Endothelial cell of umbilical vein (primary cell): ENCODE measurements around the gene LAMC3. TPM values are rescaled to one million over a fixed set of nuclear protein-coding genes. Genes with fewer than 3 reads are reported as not detected.

ENCODE experiments used
- BruUV-seq: library from RNA; stranded (reverse); fragments of 400-500 nt; replicated peaks from 2 replicates; lab custom pipeline; 2021; lab: Mats Ljungman, UMichigan
- CTCF ChIA-PET: fragments of 300-600, 350-600 bp; sonication (Branson Sonifier 250); formaldehyde crosslinking; loops from one replicate; lab custom pipeline; 2021; ENCODE audit warnings: antibody characterized with exemption, inconsistent platforms; lab: Charles Lee
- POLR2A ChIA-PET: fragments of 300-600, 350-600 bp; sonication (Branson Sonifier 250); formaldehyde crosslinking; loops from one replicate; lab custom pipeline; 2021; ENCODE audit warnings: antibody characterized with exemption, inconsistent platforms; lab: Charles Lee
- DNase-seq: peaks from one replicate; pipeline ENCODE4 v3.0.0-alpha.2; 2011; ENCODE audit warnings: low read depth, low spot score
- FAIRE-seq: peaks from 2 replicates; lab custom pipeline; 2011; peaks lifted over from hg19 to GRCh38; lab: Jason Lieb, UNC
- H2AFZ ChIP-seq: 2 replicates; pipeline ENCODE4 v1.6.0; 2012; ENCODE audit warnings: low read depth, low read length, control low read depth, inconsistent platforms
- H3K27ac ChIP-seq: 2 replicates; pipeline ENCODE4 v1.5.1; 2011; ENCODE audit warnings: low read depth, mild to moderate bottlenecking, control low read depth, low read length, moderate library complexity; ENCODE audit not compliant: insufficient read depth
- H3K27me3 ChIP-seq, 2 experiments: 2 replicates each; pipeline versions ENCODE4 v1.6.0 to v1.6.1; 2011; ENCODE audit warnings: low read length in 2 of 2, mixed read lengths in 1 of 2; ENCODE audit not compliant: control insufficient read depth in 2 of 2, insufficient read depth in 2 of 2
- H3K36me3 ChIP-seq, 2 experiments: 2 replicates in 1 of 2; 3 replicates in 1 of 2; pipeline ENCODE4 v1.5.1; 2011; ENCODE audit warnings: low read length in 2 of 2, mild to moderate bottlenecking in 1 of 2, moderate library complexity in 1 of 2; ENCODE audit not compliant: control insufficient read depth in 2 of 2, insufficient read depth in 2 of 2; ENCODE audit errors: extremely low read depth in 1 of 2
- H3K4me1 ChIP-seq: 3 replicates; pipeline ENCODE4 v1.5.1; 2011; ENCODE audit warnings: mild to moderate bottlenecking, low read length; ENCODE audit not compliant: control insufficient read depth, insufficient read depth; ENCODE audit errors: extremely low read depth
- H3K4me2 ChIP-seq: 2 replicates; pipeline ENCODE4 v1.6.1; 2011; ENCODE audit warnings: low read length, control low read depth, mixed read lengths; ENCODE audit not compliant: insufficient read depth
- H3K4me3 ChIP-seq, 3 experiments: fragments of 200-600 bp in 1 of 3; sonication (generic), shearing (Covaris generic) in 1 of 3; replicated peaks in 1 of 3; 2 replicates each; pipeline ENCODE4 v1.5.1; 2011 to 2016; ENCODE audit warnings: control low read depth in 3 of 3, low read length in 3 of 3, mild to moderate bottlenecking in 2 of 3, inconsistent platforms in 1 of 3, low read depth in 1 of 3, moderate library complexity in 1 of 3; ENCODE audit not compliant: insufficient read depth in 1 of 3
- H3K79me2 ChIP-seq: 2 replicates; pipeline ENCODE4 v1.6.0; 2012; ENCODE audit warnings: low read length, inconsistent platforms; ENCODE audit not compliant: control insufficient read depth, insufficient read depth
- H3K9ac ChIP-seq: replicated peaks from 2 replicates; pipeline ENCODE3; 2011; ENCODE audit warnings: low read length, control low read depth; ENCODE audit not compliant: insufficient read depth; ENCODE audit errors: extremely low read depth
- H3K9me1 ChIP-seq: replicated peaks from 3 replicates; pipeline ENCODE4 v1.6.0; 2011; ENCODE audit warnings: mild to moderate bottlenecking, low read length; ENCODE audit not compliant: control insufficient read depth, insufficient read depth; ENCODE audit errors: extremely low read depth
- H3K9me3 ChIP-seq: replicated peaks from 2 replicates; pipeline ENCODE4 v1.5.1; 2012; ENCODE audit warnings: low read length, inconsistent platforms; ENCODE audit not compliant: control insufficient read depth, insufficient read depth
- H4K20me1 ChIP-seq: replicated peaks from 2 replicates; pipeline ENCODE3; 2011; ENCODE audit warnings: mild to moderate bottlenecking, low read length; ENCODE audit not compliant: control insufficient read depth, insufficient read depth; ENCODE audit errors: extremely low read depth
- EZH2 ChIP-seq: IDR thresholded peaks from 2 replicates; pipeline ENCODE4 v1.6.1; 2012; ENCODE audit warnings: borderline replicate concordance, low read depth, mild to moderate bottlenecking, moderate library complexity, low read length, inconsistent platforms; ENCODE audit not compliant: severe bottlenecking
- FOS ChIP-seq: IDR thresholded peaks from 2 replicates; pipeline ENCODE4 v1.6.1; 2011; ENCODE audit warnings: mild to moderate bottlenecking, low read length, moderate library complexity, borderline replicate concordance; ENCODE audit not compliant: insufficient read depth
- GATA2 ChIP-seq: IDR thresholded peaks from 2 replicates; pipeline ENCODE4 v1.7.0; 2011; ENCODE audit warnings: low read depth, mild to moderate bottlenecking, moderate library complexity, mixed read lengths, low read length; ENCODE audit not compliant: insufficient read length, insufficient read depth
- JUN ChIP-seq: IDR thresholded peaks from 2 replicates; pipeline ENCODE4 v1.6.1; 2011; ENCODE audit warnings: borderline replicate concordance, low read depth; ENCODE audit not compliant: insufficient read length, insufficient read depth
- MYC ChIP-seq: IDR thresholded peaks from one replicate; pipeline ENCODE4 v1.6.1; 2011; ENCODE audit warnings: mild to moderate bottlenecking, low read depth, low read length
- POLR2A ChIP-seq: IDR thresholded peaks from 2 replicates; pipeline ENCODE4 v1.6.1; 2012; ENCODE audit warnings: low read depth, mild to moderate bottlenecking, control low read depth, low read length
- POLR2AphosphoS5 ChIP-seq: IDR thresholded peaks from 2 replicates; pipeline ENCODE4 v1.6.1; 2012; ENCODE audit warnings: low read depth, mild to moderate bottlenecking, control low read depth, low read length, moderate library complexity; ENCODE audit not compliant: insufficient read depth
- dilution Hi-C: fragments of 300-500 bp; cut with MboI; formaldehyde crosslinking; loops from one replicate; pipeline ENCODE4 v1.15.0; 2019; ENCODE audit warnings: low sequenced_read_pairs; ENCODE audit not compliant: extremely low pct_ligation_motif_present
- intact Hi-C: fragments of 100-400 bp; cut with micrococcal nuclease; formaldehyde crosslinking; loops from one replicate; pipeline ENCODE4 v1.10.0; 2022
- polyA plus RNA-seq, 4 experiments: library from polyadenylated mRNA; depleted of rRNA in 3 of 4; stranded (reverse) in 3 of 4; unstranded in 1 of 4; fragments of >200 nt; gene quantifications; 2 replicates each; pipeline versions ENCODE4 v1.2.1 to v1.2.3, GENCODE V29; 2011 to 2012; ENCODE audit warnings: missing spikeins in 1 of 4
- total RNA-seq: library from RNA; stranded (reverse); gene quantifications from 2 replicates; pipeline ENCODE4 v1.2.3, GENCODE V29; 2021
- TF ChIP-seq, protein P1 (sequence below): IDR thresholded peaks from 2 replicates; pipeline ENCODE4 v1.6.1; 2011; ENCODE audit not compliant: insufficient read depth, insufficient read length
- TF ChIP-seq, protein P2 (sequence below), 2 donors: IDR thresholded peaks; 1 replicate in 1 of 2; 2 replicates in 1 of 2; pipeline ENCODE4 v1.5.1; 2011; ENCODE audit warnings: low read length in 2 of 2, mild to moderate bottlenecking in 2 of 2, moderate library complexity in 2 of 2, control low read depth in 1 of 2, inconsistent platforms in 1 of 2, low read depth in 1 of 2; ENCODE audit not compliant: insufficient read depth in 1 of 2; ENCODE audit errors: extremely low read depth in 1 of 2

LAMC3 gene
- total and polyA plus RNA-seq, 2 donors (not counting 3 experiments of a cell fraction or from before 2014, with no cell fraction given), result 0.18 to 0.38 TPM

- Histone ChIP-seq H3K79me2 (no peaks in the 10 kb centered on the region), H3K4me3 (no peak overlapping the region), H3K9me1 (no peaks in the 10 kb centered on the region), H3K9me3 (no peaks in the 10 kb centered on the region), H3K27ac (no peak overlapping the region), H4K20me1 (no peaks in the 10 kb centered on the region), H3K27me3 (no peaks in the 10 kb centered on the region), H2AFZ (no peak overlapping the region), H3K4me2 (no peak overlapping the region), H3K9ac (no peak overlapping the region), H3K4me1 (no peaks in the 10 kb centered on the region), H3K36me3 (no peaks in the 10 kb centered on the region)
- DNase-seq, result no peak
- ChIA-PET POLR2A (no interaction called here), CTCF (interaction anchor here (0.8 to 3.5 kb wide), 13 partner anchors 10 to 330 kb away, joined by 3 to 26 read pairs (median 3); no protein-coding TSS in a partner anchor)
- no peak for FAIRE-seq
- TF ChIP-seq EZH2 (no peak), GATA2 (no peak), JUN (no peak), POLR2AphosphoS5 (no peak), POLR2A (no peak), FOS (no peak), MYC (no peak)
- TF ChIP-seq, protein P1, sequence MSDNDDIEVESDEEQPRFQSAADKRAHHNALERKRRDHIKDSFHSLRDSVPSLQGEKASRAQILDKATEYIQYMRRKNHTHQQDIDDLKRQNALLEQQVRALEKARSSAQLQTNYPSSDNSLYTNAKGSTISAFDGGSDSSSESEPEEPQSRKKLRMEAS, result no peak
- TF ChIP-seq, protein P2, sequence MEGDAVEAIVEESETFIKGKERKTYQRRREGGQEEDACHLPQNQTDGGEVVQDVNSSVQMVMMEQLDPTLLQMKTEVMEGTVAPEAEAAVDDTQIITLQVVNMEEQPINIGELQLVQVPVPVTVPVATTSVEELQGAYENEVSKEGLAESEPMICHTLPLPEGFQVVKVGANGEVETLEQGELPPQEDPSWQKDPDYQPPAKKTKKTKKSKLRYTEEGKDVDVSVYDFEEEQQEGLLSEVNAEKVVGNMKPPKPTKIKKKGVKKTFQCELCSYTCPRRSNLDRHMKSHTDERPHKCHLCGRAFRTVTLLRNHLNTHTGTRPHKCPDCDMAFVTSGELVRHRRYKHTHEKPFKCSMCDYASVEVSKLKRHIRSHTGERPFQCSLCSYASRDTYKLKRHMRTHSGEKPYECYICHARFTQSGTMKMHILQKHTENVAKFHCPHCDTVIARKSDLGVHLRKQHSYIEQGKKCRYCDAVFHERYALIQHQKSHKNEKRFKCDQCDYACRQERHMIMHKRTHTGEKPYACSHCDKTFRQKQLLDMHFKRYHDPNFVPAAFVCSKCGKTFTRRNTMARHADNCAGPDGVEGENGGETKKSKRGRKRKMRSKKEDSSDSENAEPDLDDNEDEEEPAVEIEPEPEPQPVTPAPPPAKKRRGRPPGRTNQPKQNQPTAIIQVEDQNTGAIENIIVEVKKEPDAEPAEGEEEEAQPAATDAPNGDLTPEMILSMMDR (IDR thresholded peaks at IDR 0.05; ENCODE audit: extremely low read depth in 1 of 2, insufficient read depth in 1 of 2, low read depth in 1 of 2, low read length in 2 of 2), result no peak
- dilution Hi-C loops, result no loop called here
- BruUV-seq, result no TSS peak
- intact Hi-C loops, result no loop called here
These were observed 22.1 kb downstream of the LAMC3 start for GRCh38 chr9:131031005-131031641.
